Ecto neural progenitor cell (in vitro differentiated cells): ENCODE results near the gene SELENON.

ENCODE experiments used
- DNase-seq: peaks from one replicate; pipeline ENCODE4 v3.0.0-alpha.2; 2018; ENCODE audit warnings: low spot score

Gene SELENON, protein sequence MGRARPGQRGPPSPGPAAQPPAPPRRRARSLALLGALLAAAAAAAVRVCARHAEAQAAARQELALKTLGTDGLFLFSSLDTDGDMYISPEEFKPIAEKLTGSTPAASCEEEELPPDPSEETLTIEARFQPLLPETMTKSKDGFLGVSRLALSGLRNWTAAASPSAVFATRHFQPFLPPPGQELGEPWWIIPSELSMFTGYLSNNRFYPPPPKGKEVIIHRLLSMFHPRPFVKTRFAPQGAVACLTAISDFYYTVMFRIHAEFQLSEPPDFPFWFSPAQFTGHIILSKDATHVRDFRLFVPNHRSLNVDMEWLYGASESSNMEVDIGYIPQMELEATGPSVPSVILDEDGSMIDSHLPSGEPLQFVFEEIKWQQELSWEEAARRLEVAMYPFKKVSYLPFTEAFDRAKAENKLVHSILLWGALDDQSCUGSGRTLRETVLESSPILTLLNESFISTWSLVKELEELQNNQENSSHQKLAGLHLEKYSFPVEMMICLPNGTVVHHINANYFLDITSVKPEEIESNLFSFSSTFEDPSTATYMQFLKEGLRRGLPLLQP

DNA sequence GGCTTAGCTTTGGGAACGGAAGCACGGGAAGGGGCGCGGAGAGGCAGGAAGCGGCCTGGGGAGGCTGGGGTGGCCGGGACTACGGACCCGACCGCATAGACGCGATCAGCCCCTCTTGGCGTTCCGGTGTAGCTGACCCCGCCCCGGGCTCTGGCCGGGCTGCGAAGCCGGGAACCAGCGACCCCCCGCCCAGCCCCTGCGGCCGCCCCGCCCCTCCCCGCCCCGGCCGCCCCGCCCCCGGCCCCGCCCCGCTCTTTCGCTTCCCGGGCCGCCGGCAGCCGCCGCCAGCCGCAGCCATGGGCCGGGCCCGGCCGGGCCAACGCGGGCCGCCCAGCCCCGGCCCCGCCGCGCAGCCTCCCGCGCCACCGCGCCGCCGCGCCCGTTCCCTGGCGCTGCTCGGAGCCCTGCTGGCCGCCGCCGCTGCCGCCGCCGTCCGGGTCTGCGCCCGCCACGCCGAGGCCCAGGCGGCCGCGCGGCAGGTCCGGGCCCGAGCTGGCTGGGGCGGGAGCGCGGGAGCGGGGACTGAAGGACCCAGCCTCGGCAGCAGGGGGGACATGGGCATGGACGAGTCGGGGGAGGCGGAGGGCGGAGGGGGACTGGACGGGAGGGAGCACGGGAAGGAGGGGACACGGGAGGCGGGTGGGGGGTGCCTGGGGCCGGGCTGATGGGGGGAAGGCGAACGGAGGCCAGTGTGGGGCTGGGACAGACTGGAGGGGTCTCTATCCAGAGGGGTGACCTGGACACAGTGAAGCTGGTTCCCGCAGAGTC, at the start of gene SELENON:
TSS of gene SELENON (plus strand) at position 259 of the 768 bp plus-strand sequence. CDS start at position 297, 38 bp downstream.
- peak; percentile 86 for DNase-seq

DNA sequence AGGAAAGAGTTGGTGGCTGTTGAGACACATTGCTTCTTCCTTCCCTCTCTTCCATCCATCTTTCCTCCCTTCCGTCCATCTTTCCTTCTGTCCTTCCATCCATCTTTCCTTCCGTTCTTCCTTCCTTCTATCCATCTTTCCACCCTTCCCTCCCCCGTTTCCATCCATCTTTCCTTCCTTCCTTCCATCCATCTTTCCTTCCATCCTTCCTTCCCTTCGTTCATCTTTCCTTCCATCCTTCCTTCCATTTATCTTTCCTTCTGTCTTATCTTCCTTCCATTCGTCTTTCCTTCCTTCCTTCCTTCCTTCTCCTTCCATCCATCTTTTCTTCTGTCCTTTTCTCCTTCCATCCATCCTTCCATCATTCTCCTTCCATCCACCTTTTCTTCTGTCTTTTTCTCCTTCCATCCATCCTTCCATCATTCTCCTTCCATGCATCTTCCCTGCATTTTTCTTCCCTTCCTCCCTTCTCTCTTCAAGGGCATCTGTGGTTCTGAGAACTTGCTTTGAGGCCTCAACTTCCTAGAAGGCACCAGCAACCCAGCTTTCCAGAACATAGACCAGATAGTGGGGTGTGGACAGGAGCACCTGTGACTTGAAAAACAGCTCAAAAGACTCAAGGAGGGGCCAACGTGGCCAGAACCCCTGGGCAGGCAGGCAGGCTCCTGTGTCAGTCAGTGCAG, 48.9 kb upstream of the SELENON start:
- no peak for DNase-seq

DNA sequence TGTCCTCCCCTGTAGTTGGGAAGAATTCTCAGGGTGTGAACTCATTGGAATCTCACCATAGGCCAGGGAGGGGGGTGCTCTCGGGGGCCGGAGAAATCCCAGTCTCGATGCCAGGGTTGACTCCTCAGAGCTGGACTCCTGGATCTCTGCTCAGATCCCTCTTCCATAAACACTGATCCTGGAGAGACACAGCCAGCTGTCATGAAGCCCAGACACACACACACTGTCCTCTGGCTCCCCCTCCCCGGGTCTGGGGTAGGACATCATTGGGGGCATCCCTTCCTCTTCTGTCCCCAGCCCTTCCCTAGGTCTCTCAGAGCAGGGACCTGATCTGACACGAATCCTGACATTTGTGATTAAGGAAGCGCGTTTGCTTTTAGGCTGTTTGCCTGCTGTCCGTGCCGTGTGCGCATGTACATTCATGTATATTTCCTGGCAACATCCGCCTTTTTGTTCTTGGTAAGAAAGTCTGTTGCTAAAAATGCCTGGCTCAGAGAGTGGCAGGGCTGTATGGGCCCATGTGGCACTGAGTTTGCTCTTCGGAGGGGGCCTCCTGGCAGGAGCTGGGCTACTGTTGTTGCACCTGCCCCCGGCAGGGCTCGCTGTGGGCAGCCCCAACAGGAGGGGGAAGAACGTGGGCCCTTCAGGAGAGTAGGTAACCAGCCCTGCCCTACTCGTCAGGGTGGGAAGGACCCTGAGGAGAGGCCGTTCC, 45.4 kb upstream of the SELENON start:
- no peak for DNase-seq

DNA sequence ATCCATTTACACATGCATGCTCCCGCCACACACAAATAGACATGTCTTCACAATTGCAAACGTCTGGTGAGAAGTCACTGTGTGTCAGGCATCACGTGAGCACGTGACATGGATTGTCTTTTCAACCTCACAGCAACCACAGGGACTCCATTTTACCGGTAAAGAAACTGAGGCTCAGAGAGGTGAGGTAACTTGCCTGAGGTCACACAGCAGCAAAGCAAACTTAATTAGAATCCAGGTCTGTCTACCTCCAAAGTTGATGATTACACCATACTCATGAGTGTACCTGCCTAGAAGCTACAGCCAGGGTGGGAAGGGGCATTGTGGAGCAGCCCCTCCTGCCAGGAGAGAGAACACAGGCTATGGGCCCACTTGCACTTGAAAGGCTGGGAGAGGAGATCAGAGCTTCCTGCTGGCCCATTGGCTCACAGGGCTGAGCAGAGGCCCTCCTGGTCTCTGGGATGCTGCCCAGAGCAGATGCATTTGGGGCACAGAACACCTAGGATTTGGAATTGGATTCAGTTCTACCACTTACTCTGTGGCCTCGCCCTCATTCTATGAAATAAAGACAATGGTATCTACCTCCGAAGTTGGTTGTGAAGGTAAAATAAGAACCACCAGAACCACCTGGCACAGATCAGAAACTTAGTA, 44.4 kb upstream of the SELENON start:
- no peak for DNase-seq

DNA sequence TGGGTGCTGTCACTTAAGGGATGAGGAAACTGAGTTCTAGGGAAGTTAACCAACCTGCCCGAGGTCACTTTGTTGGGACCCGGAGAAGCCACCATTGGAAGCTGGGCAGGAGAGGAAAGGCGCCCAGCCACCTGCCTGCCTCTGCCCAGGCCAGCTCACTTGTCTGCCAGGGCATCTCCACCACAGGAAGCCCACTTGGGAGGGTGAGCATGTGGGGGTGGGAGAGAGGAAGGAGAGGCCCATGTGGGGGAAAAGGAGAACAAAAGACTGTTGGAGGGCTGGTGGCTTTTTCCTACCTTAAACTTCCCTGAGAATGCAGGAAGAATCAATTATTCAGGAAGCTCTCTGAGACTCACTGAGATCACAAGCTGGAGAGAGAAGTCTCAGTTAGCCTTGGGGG, 43.8 kb upstream of the SELENON start:
- DNase-seq = no peak

DNA sequence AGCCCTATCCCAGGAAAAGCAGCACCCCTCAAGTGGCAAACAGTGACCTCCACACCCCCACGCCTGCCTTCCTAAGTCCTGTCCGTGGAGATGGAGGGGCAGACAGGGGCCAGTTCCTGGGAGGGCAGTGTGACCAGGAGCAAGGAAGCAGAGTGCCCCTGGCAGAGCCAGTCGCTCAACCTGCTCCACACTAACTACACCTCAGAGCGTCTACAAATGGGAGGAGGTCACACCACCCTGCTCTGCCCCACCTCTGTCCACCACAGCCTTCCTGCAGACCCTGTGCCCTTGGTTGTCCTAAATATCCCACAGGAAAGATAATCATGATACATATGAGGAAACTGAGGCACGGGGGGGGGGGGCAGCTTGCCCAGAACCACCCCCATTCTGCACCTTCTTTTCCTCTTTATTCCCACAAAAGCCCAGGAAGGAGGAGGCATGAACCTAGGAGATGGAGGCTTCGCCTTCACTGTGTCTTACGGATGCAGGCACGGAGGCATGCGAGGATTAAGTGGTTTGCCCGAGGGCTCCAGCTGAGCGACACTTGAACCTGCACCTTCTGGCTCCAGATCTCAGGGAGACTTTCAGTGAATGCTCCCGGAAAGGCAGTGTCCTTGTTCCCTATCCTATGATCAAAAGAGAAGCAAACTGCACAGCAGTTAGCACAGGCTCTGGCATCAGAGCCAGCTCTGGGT, 42.7 kb upstream of the SELENON start:
- DNase-seq = no peak

DNA sequence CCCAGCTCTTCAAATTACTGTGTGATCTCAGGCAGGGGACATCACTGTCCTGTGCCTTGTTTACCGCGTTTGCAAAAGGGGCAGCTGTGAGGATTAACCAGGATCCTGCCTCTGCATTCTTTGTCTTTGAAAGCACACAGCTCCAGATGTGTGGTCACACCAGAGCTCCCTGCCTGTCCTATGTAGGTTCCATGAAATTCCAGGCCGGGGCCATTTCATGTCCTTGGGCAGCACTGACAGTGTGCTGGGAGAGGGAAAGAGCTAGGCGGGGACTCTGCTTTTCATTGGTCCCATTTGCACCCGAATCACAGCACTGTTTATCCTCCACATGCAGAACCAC, 42.2 kb upstream of the SELENON start:
- no peak for DNase-seq

DNA sequence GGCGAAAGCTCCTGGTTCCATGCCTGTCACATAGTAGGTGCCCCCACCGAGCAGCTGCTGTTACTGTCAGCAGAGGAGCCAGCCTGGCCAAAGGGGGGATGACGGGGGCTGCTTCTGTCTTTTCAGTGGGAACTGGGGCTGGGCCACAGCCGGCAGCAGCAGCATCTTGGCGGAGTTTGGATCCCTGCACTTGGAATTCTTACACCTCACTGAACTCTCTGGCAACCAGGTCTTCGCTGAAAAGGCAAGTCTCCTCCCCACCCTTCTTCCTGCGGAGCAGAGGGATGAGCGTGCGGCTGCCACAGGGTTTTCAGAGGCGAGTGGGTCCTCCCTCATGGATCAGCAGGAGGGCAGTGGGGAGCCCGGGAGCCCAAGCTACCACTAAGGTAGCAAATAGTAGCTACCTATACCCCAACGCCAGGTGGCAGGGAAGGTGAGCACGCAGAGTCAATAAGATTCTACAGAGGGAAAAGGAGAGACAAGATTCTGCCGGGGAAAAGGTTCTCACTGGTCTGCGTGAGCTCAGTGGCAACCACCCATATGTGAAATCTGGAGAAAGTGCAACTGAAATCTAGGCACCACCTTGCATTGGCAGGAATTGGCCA, 41.4 kb upstream of the SELENON start:
- DNase-seq = no peak

DNA sequence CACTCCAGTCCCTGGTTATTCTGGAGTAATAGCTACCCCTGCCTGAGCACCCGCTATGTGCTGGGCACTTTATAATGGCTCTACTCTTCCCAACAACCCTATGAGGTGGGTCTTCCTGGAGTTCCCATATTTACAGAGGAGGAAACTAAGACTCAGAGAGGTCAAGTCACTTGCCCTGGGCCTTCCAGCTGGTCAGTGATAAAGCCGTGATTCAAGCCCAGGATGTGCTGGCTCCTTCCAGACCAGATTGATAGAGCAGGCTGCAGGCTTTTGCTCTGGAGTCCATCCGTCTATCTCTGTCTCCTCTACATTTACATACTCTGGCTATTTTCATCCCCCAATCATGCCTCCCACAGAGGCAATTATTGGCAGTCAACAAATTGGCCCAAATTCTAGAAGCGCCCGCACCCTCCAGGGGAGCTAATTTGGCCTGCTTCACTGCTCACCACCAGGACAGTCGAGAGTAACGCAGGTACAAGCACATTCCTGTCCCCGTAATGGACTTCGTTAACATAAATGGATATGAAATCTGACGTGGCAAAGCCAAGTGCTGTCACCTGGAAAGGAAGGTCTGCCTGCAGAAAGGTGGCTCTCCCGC, 39.8 kb upstream of the SELENON start:
- DNase-seq = no peak

DNA sequence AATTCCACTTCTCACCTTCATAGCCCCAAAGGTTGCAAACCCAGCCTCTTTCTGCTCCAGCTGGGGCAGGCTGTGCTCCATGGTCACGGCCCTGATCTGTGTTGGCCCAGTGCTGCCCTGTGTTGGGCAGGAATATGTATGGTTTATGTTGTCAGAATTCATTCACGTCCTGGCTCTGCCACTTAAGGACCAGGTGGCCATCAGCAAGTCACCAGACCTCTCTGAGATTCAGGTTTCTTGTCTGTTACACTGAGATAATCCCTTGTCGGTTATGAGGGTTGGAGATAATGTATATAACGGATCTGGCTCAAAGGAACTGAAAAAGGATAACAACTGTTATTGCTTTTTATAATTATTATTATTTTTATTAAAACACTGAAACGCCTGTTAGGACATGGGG, 39.1 kb upstream of the SELENON start:
- DNase-seq = no peak

DNA sequence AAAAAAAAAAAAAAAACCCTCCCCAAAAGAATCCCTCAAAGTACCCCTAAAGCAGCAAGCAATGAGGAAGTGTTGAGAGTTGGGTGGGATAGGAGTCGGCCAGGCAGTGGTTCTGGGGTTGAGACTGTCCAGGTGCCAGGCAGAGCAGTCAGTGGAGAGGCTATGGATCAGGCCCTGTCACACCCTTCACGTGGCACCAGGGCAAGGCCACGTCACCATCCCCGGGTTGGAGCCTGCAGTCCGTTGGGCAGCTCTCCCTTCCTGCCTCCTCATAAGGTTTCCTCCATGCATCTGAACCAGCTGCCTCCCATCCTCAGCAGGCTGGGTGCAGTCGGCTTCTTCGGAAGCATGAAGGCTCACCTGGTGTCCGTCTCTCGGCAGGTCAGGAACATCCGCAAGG, 36.5 kb upstream of the SELENON start:
- no peak for DNase-seq

DNA sequence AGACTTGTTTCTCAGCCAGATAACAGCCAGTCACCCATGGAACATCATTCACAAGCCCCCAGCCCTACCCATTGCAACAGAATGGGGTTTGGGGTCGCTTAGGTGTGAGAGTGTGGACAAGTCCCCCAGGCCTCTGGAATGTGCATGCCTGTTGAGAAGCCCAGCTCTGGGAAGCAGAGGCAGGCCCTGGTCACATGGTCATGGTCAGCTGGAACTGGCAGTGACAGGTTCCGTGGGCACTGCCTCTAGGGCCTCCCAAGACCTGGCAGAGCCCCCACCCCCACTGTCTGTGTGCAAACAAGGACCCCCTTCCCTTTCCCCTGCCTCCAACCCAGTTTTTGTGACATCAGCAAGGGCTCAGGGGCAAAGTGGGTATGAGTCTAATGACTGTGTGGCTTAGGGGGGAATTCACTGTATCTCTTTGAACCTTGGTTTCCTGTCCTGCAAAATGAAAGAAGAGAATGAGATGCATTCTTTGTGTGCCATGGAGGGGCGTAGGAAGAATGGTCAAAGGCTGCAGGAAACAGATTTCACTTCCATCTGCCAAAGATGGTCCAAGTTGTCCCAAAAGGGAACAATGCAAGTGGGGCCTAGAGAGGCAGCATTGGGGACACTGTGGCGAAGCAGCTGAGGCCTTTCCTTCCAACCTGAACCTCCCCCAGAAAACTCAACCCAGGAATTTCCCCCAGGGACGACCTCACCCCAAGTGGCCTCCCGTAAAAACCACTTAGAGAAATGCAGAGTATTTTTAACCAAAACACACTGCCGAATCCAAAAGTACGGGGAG, 34.7 kb upstream of the SELENON start:
- DNase-seq = no peak

DNA sequence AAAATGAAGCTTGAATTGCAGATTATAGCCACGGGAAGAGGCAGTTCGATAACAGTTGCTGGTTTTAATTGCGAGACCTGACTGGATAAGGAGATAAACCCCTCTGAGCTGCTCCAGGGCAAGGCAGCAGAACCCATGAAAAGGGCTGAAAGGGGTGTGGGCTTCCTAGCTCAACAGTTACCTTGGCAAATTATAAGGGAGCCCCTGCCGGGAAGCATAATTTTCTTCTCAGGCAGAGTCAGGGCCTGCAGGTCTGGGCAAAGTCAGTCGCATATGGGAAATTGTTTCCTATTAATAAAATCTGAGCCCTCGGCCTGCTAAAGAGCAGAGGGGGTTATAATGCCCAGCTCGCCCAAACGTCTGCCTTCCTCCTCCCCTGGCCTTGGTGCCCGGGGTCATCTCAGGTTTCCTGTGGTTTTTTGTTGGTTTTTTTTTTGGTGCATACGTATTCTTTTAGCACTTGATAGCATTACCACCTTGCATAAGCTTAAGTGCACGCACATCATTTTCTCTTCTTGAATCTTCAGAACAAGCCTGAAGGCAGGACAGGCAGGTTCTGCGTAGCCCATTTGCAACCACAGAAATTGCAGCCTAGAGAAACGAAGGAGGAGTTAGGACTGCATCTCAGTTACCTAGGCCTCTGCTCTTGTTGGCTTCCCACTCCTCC, 33.9 kb upstream of the SELENON start:
- DNase-seq = no peak

DNA sequence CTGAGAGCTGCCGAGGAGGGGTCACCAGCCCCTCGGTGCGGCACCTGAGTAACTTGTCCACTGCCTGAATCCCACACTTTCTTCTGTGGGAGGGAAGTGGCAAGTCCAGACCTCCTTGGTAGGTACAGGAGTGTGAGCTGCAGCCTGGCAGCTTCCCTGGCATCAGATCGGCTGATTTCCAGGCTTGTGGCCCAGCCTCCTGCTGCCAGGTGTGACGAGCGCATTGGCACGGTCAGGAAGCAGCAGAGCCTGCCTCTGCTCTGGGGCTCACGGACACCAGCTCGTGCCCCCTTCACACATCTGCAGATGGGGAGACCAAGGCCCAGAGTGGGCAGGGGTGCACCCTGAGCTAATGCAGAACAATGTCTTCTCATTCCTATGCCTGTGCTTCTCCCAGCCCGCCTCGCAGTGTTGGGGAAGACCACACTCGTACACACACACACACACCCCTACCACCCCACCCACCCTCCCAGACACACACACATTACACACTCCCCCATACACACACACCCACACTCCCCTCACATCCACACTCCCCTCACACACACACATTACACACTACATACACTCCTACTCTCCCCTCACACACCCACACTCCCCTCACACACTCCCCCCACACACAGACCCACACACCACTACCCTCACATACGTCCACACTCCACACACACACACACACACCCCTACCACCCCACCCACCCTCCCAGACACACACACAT, 33.1 kb upstream of the SELENON start:
- no peak for DNase-seq

DNA sequence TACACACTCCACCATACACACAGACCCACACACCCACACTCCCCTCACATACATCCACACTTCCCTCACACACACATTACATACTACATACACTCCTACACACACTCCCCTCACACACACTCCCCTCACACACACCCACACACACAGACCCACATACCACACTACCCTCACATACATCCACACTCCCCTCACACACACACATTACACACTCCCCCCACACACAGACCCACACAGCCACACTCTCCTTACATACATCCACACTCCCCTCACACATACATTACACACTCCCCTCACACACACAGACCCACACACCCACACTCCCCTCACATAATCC, 32.6 kb upstream of the SELENON start:
- no peak for DNase-seq

DNA sequence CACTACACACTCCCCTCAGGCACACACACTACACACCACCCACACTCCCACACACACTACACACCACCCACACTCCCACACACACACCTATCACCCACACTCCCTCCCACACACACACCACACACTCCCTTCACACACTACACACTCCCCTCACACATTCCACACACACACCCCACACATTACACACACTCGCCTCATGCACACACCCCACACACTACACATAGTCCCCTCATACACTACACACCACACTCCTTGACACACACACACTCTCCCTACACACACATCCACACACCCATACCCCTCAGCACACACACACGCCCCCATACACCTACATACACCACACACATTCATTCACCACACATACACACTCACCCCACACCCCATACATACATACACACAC, 31.0 kb upstream of the SELENON start:
- DNase-seq = no peak

DNA sequence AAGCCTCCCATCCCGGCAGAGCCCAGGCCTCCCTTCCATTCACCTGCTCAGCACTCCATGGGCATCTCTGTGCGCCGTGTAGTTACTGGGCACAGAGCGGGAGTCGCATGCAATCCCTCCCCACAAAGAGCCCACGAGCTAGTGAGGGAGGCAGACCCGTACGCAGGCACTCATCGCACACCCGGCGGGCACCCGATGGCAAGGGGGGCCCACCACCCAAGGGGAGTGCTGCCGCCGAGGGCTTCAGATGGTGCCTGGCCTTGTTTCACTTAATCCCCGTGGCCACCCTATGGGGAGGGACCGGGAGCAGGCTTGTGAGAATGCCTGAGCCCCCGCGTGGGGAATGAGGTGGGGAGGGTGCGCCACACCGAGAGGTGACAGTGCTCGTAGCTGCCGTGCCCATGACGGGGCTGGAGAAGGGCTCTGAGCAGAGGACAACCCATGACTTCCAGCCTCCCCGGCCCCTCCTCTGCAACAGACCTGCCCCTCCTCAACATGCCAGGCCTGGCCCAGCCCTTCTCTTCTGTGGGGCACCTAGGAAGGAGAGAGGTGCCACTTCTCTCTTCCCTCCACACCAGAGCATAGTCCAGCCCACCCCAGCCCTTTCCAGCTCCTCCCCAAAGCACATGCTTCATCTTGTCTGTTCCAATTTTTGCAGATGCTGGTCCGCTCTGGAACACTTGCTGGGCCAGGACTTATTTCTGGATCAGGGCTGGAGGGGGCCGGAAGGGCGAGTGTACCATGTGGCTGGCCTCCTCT, 30.2 kb upstream of the SELENON start:
- DNase-seq = no peak
